ENCODE measurements around the gene LY86. TPM values are rescaled to one million over a fixed set of nuclear protein-coding genes. Genes with fewer than 3 reads are reported as not detected.

The LY86 gene
- total and polyA plus RNA-seq, 2 donors (not counting 1 experiment from before 2014, with no cell fraction given) = 68.7 to 90.2 TPM

DNA sequence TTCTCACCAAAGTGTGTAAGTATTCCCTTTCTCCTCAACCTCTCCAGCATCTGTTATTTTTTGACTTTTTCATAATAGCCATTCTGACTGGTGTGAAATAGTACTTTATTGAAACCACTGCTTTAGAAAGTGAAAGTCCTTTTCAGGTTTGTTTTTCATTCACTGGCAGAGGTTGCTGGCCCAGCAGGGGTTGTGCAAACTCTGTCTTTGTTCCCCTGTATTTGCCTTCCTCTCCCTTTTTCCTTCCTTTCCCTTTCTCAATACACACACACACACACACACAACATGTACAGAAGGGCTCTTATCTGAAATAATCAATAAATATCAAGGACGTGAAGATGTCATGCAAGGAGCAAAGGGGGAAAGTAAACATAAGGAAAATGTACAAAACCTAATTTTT, 99.8 kb downstream of the LY86 start:
- Histone ChIP-seq H3K9ac (ENCODE audit: low read length) (no peak overlapping the region), H3K4me2 (replicated peaks; ENCODE audit: low read depth, low read length, poor library complexity, severe bottlenecking) (no peak overlapping the region), H3K27me3 (replicated peaks in 1 of 4; ENCODE audit: control extremely low read depth in 1 of 4, control insufficient read depth in 3 of 4, insufficient read depth in 4 of 4, low read length in 3 of 4) (no peaks in the 10 kb centered on the region), H3K9me3 (ENCODE audit: control extremely low read depth in 1 of 3, control insufficient read depth in 2 of 3, insufficient read depth in 1 of 3, low read length in 2 of 3) (peaks cover 0 to 14% (median 8%) of the 10 kb centered on the region in 3 donors), H2AFZ (ENCODE audit: insufficient read depth, low read depth, low read length, poor library complexity, severe bottlenecking) (no peak overlapping the region), H3K36me3 (replicated peaks in 1 of 2; ENCODE audit: control extremely low read depth in 1 of 2, control insufficient read depth in 1 of 2, extremely low read depth in 1 of 2, insufficient read depth in 2 of 2, low read length in 1 of 2) (no peaks in the 10 kb centered on the region), H3K4me3 (ENCODE audit: control extremely low read depth in 1 of 5, extremely low read depth in 1 of 5, insufficient read depth in 1 of 5, low read depth in 2 of 5, low read length in 4 of 5) (no peak overlapping the region), H3K79me2 (ENCODE audit: control insufficient read depth, insufficient read depth, low read length) (no peaks in the 10 kb centered on the region), H3K27ac (ENCODE audit: low read length in 2 of 2) (no peak overlapping the region), H4K20me1 (ENCODE audit: control insufficient read depth, insufficient read depth, low read length, poor library complexity, severe bottlenecking) (no peaks in the 10 kb centered on the region), H3K4me1 (ENCODE audit: control insufficient read depth in 2 of 2, insufficient read depth in 2 of 2, low read length in 2 of 2) (peaks cover 0 to 3% of the 10 kb centered on the region in 2 donors)
- H3K9me3 Mint-ChIP-seq (ENCODE audit: insufficient read depth) = peaks cover 5% of the 10 kb centered on the region
- CTCF ChIA-PET = no interaction called here
- peaks cover 16% of the 10 kb centered on the region for H3K4me1 Mint-ChIP-seq
- DNase-seq (no peak), ATAC-seq (ENCODE audit: low read depth) (no peak)
- POLR2A ChIA-PET = no interaction called here
- TF ChIP-seq, protein P1, sequence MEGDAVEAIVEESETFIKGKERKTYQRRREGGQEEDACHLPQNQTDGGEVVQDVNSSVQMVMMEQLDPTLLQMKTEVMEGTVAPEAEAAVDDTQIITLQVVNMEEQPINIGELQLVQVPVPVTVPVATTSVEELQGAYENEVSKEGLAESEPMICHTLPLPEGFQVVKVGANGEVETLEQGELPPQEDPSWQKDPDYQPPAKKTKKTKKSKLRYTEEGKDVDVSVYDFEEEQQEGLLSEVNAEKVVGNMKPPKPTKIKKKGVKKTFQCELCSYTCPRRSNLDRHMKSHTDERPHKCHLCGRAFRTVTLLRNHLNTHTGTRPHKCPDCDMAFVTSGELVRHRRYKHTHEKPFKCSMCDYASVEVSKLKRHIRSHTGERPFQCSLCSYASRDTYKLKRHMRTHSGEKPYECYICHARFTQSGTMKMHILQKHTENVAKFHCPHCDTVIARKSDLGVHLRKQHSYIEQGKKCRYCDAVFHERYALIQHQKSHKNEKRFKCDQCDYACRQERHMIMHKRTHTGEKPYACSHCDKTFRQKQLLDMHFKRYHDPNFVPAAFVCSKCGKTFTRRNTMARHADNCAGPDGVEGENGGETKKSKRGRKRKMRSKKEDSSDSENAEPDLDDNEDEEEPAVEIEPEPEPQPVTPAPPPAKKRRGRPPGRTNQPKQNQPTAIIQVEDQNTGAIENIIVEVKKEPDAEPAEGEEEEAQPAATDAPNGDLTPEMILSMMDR (IDR thresholded peaks at IDR 0.05) = no peak
- TF ChIP-seq EZH2 (IDR thresholded peaks at IDR 0.05; ENCODE audit: borderline replicate concordance, insufficient read depth, low read depth, low read length, poor library complexity, severe bottlenecking) = no peak
- no peak overlapping the region for H3K4me3 Mint-ChIP-seq
- intact Hi-C loops (cut with micrococcal nuclease) = no loop called here
- H3K27me3 Mint-ChIP-seq = no peaks in the 10 kb centered on the region
- no CpG with 5 or more reads among the region's 1 CpG for WGBS (ENCODE audit: insufficient coverage)
- H3K27ac Mint-ChIP-seq = no peak overlapping the region

DNA sequence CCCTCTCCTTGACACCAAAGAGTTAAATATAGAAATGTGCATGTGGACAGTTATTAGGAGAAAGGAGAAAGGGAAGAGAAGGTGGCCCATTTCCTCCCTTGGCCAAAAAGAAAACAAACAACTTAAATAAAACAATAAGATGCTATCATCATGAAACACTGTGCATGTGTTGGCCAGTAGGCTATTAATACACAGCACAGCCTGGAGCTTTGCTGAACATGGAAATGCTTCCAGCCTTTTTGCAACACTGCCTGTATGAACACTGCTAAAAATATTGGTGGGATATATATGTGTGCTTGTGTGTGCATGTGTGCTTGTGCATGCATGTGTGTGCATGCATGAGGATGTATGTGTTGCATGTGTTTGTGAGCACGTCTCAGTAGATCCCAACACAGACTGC, 100.4 kb downstream of the LY86 start:
- peaks cover 5% of the 10 kb centered on the region for H3K9me3 Mint-ChIP-seq (ENCODE audit: insufficient read depth)
- Histone ChIP-seq H3K79me2 (ENCODE audit: control insufficient read depth, insufficient read depth, low read length) (no peaks in the 10 kb centered on the region), H3K9ac (ENCODE audit: low read length) (no peak overlapping the region), H2AFZ (ENCODE audit: insufficient read depth, low read depth, low read length, poor library complexity, severe bottlenecking) (no peak overlapping the region), H3K36me3 (replicated peaks in 1 of 2; ENCODE audit: control extremely low read depth in 1 of 2, control insufficient read depth in 1 of 2, extremely low read depth in 1 of 2, insufficient read depth in 2 of 2, low read length in 1 of 2) (no peaks in the 10 kb centered on the region), H3K4me2 (replicated peaks; ENCODE audit: low read depth, low read length, poor library complexity, severe bottlenecking) (no peak overlapping the region), H3K4me1 (ENCODE audit: control insufficient read depth in 2 of 2, insufficient read depth in 2 of 2, low read length in 2 of 2) (peaks cover 0 to 3% of the 10 kb centered on the region in 2 donors), H3K27me3 (replicated peaks in 1 of 4; ENCODE audit: control extremely low read depth in 1 of 4, control insufficient read depth in 3 of 4, insufficient read depth in 4 of 4, low read length in 3 of 4) (no peaks in the 10 kb centered on the region), H3K4me3 (ENCODE audit: control extremely low read depth in 1 of 5, extremely low read depth in 1 of 5, insufficient read depth in 1 of 5, low read depth in 2 of 5, low read length in 4 of 5) (no peak overlapping the region), H3K27ac (ENCODE audit: low read length in 2 of 2) (no peak overlapping the region), H3K9me3 (ENCODE audit: control extremely low read depth in 1 of 3, control insufficient read depth in 2 of 3, insufficient read depth in 1 of 3, low read length in 2 of 3) (peaks cover 0 to 14% (median 8%) of the 10 kb centered on the region in 3 donors), H4K20me1 (ENCODE audit: control insufficient read depth, insufficient read depth, low read length, poor library complexity, severe bottlenecking) (no peaks in the 10 kb centered on the region)
- no peak overlapping the region for H3K4me3 Mint-ChIP-seq
- peaks cover 11% of the 10 kb centered on the region for H3K4me1 Mint-ChIP-seq
- ChIA-PET CTCF (no interaction called here), POLR2A (no interaction called here)
- WGBS (ENCODE audit: insufficient coverage) = no CpG with 5 or more reads among the region's 1 CpG
- TF ChIP-seq, protein P1 (IDR thresholded peaks at IDR 0.05) = no peak
- TF ChIP-seq EZH2 (IDR thresholded peaks at IDR 0.05; ENCODE audit: borderline replicate concordance, insufficient read depth, low read depth, low read length, poor library complexity, severe bottlenecking) = no peak
- DNase-seq (no peak), ATAC-seq (ENCODE audit: low read depth) (no peak)
- no peaks in the 10 kb centered on the region for H3K27me3 Mint-ChIP-seq
- H3K27ac Mint-ChIP-seq = no peak overlapping the region
- intact Hi-C loops (cut with micrococcal nuclease) = no loop called here

All from B cell (primary cell).